ENCODE data around the gene FAM81B.

FAM81B gene

GRCh38 chr5:95365302-95366095 lies 25.7 kb upstream of the FAM81B start:
- no peak overlapping the region for H3K4me3 ChIP-seq (ENCODE audit: low read length)
- DNase-seq (ENCODE audit: low read depth), result peak; percentile 5
- TF ChIP-seq, protein P1, sequence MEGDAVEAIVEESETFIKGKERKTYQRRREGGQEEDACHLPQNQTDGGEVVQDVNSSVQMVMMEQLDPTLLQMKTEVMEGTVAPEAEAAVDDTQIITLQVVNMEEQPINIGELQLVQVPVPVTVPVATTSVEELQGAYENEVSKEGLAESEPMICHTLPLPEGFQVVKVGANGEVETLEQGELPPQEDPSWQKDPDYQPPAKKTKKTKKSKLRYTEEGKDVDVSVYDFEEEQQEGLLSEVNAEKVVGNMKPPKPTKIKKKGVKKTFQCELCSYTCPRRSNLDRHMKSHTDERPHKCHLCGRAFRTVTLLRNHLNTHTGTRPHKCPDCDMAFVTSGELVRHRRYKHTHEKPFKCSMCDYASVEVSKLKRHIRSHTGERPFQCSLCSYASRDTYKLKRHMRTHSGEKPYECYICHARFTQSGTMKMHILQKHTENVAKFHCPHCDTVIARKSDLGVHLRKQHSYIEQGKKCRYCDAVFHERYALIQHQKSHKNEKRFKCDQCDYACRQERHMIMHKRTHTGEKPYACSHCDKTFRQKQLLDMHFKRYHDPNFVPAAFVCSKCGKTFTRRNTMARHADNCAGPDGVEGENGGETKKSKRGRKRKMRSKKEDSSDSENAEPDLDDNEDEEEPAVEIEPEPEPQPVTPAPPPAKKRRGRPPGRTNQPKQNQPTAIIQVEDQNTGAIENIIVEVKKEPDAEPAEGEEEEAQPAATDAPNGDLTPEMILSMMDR (IDR thresholded peaks at IDR 0.05; ENCODE audit: insufficient read depth, low read depth, low read length, missing control alignments), result no peak

GRCh38 chr5:95369782-95370181 lies 21.4 kb upstream of the FAM81B start:
- H3K4me3 ChIP-seq (ENCODE audit: low read length), result no peak overlapping the region
- TF ChIP-seq, protein P1 (IDR thresholded peaks at IDR 0.05; ENCODE audit: insufficient read depth, low read depth, low read length, missing control alignments), result no peak
- DNase-seq (ENCODE audit: low read depth), result no peak

GRCh38 chr5:95374061-95374460 lies 17.1 kb upstream of the FAM81B start:
- no peak overlapping the region for H3K4me3 ChIP-seq (ENCODE audit: low read length)
- DNase-seq (ENCODE audit: low read depth), result no peak
- TF ChIP-seq, protein P1 (IDR thresholded peaks at IDR 0.05; ENCODE audit: insufficient read depth, low read depth, low read length, missing control alignments), result no peak

DNA sequence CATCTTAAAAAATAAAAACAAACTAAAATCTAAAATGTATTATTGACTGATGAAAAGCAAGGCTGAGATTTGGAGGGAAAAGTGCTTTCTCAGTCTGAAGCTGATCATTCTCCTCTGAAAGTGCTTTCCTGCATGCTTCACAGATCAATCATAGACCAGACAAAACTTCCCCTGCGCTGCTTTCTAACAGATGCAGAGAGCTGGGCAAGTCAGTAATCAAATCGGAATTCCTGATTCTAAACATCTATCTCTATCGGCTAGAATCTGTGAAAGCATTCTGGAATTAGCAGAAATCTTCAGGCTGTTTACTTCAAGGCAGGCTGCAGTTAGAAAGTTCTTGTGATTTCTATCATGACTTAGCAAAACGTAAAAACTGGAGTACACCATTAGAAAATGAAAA lies 15.6 kb upstream of the FAM81B start:
- TF ChIP-seq, protein P1 (IDR thresholded peaks at IDR 0.05; ENCODE audit: insufficient read depth, low read depth, low read length, missing control alignments), result no peak
- no peak for DNase-seq (ENCODE audit: low read depth)
- H3K4me3 ChIP-seq (ENCODE audit: low read length), result no peak overlapping the region

GRCh38 chr5:95379133-95379532 lies 12.0 kb upstream of the FAM81B start:
- no peak overlapping the region for H3K4me3 ChIP-seq (ENCODE audit: low read length)
- DNase-seq (ENCODE audit: low read depth), result no peak
- TF ChIP-seq, protein P1 (IDR thresholded peaks at IDR 0.05; ENCODE audit: insufficient read depth, low read depth, low read length, missing control alignments), result no peak

DNA sequence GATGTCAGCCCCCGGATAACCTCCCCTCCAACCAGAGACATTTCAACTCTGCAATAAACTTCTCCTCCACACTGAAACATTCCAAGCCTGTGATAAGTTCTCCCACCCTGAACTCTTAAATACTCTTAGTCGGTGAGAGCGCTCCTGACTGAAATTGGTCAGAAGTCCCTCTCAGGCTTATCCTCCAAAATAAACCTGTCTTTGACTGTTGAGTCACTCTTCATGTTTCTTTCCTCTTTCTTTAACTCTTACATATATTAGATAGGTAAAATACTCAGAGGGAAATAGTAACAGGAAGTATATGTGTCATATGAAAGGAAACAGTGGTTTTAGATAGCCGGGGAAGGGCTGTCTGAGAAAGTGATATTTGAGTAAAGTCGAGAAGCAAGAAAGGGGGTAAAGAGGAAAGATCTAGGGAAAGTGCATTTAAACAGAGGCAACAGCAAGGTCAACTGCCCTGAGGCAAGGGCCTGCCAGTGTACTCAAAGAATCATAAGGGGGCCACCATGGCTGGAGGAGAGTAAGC lies 11.0 kb upstream of the FAM81B start:
- TF ChIP-seq, protein P1 (IDR thresholded peaks at IDR 0.05; ENCODE audit: insufficient read depth, low read depth, low read length, missing control alignments), result no peak
- no peak for DNase-seq (ENCODE audit: low read depth)
- no peak overlapping the region for H3K4me3 ChIP-seq (ENCODE audit: low read length)

GRCh38 chr5:95382801-95383200 lies 8.4 kb upstream of the FAM81B start:
- no peak for DNase-seq (ENCODE audit: low read depth)
- H3K4me3 ChIP-seq (ENCODE audit: low read length), result no peak overlapping the region
- TF ChIP-seq, protein P1 (IDR thresholded peaks at IDR 0.05; ENCODE audit: insufficient read depth, low read depth, low read length, missing control alignments), result no peak

Data from epithelial cell of esophagus (primary cell).